ENCODE data around the gene EPB41L4B.
"Not testable (repeated sequence)": the region's sequence is repeated elsewhere in the genome, so short reads cannot be mapped to it uniquely, and the experiment has no call there.

The EPB41L4B gene

DNA sequence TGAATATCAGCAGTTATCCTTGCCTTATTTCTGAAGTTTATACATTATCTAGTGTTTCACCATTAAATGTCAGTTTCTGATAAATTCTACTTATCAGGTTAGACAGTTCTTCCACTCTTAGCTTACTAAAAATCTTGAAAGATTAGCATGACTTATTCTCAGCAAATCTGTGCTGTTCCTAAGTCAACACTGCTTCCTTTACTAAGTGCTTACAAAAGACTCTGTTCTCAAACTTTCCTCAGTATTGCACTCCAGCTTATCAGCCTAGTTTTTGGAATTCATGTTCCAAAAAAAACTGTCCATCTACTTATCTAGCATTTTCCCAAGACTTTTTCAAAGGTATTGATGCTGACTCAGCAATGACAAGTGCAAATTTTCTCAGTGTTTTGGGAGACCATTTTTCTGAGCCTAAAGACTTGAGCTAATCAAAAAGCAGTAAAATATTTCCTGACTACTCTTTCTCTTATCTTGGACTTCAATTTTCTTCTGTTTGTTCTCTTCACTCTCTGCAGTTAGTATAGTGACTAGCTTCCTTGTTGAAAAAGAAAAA is 92.7 kb downstream of the EPB41L4B start:
- Histone ChIP-seq H3K27ac (no peak overlapping the region), H3K4me3 (no peak overlapping the region)
- DNase-seq (ENCODE audit: low spot score) = no peak
- no peak for TF ChIP-seq CTCF (IDR thresholded peaks at IDR 0.05)

- Histone ChIP-seq H3K4me3 (no peak overlapping the region), H3K27ac (no peak overlapping the region)
- DNase-seq (ENCODE audit: low spot score) = no peak
- TF ChIP-seq CTCF (IDR thresholded peaks at IDR 0.05) = no peak
These were observed 95.2 kb downstream of the EPB41L4B start for GRCh38 chr9:109225629-109226028.

DNA sequence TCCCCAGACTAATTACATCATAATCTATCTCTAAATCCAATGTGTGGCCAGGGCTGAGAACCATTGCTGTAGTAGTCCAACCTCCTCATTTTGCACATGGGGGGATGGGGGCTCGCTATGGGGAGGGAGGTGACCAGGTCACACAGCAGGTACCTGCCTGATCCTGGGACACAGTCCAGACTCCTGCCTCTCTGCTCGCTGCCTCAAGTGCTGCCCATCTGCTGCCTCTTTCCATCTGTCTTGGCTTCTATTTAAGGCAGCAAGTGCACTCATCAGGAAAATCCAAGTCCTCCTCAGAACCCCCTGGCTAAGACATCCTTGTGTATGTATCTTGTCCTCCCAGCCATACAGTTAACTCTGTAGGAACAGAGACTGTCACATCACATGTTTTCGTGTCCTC is 96.1 kb downstream of the EPB41L4B start:
- TF ChIP-seq CTCF (IDR thresholded peaks at IDR 0.05) = no peak
- DNase-seq (ENCODE audit: low spot score) = no peak
- H3K27ac ChIP-seq = no peak overlapping the region
- H3K4me3 ChIP-seq = no peak overlapping the region

DNA sequence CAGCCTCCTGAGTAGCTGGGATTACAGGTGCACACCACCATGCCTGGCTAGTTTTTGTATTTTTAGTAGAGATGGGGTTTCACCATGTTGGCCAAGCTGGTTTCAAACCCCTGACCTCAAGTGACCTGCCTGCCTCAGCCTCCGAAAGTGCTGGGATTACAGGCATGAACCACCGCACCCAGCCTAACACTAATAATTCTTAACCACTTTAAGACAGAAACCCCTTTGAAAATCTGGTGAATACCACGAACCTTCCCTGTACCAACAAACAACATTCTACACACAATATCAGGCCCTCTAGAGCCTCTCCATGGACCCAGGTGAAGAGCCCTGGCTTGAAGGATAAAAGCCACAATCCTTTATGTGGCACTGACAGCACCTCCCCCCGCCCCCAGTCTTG is 102.6 kb downstream of the EPB41L4B start:
- not testable (repeated sequence) for H3K4me3 ChIP-seq; DNase-seq (ENCODE audit: low spot score); H3K27ac ChIP-seq

DNA sequence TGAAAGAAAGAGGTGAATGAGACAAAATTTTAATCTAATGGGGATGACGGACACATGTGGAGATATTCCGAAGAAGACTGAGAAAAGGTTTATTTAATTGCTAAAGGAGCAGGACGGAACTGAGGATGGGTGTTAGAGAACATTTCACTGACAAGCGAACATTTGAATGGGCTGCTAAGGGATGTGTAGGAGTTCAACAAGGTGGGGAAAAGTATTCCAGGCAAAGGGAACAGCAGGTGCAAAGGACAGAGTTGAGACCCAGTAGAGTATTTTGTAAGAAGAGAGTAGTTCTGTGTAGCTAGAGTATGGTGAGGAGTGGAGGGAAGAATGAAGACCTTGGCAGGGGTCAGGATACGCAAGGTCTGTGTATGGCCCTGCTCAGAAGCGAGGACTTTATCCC is 106.4 kb downstream of the EPB41L4B start:
- no peak for TF ChIP-seq CTCF (IDR thresholded peaks at IDR 0.05)
- no peak overlapping the region for H3K4me3 ChIP-seq
- no peak overlapping the region for H3K27ac ChIP-seq
- no peak for DNase-seq (ENCODE audit: low spot score)

DNA sequence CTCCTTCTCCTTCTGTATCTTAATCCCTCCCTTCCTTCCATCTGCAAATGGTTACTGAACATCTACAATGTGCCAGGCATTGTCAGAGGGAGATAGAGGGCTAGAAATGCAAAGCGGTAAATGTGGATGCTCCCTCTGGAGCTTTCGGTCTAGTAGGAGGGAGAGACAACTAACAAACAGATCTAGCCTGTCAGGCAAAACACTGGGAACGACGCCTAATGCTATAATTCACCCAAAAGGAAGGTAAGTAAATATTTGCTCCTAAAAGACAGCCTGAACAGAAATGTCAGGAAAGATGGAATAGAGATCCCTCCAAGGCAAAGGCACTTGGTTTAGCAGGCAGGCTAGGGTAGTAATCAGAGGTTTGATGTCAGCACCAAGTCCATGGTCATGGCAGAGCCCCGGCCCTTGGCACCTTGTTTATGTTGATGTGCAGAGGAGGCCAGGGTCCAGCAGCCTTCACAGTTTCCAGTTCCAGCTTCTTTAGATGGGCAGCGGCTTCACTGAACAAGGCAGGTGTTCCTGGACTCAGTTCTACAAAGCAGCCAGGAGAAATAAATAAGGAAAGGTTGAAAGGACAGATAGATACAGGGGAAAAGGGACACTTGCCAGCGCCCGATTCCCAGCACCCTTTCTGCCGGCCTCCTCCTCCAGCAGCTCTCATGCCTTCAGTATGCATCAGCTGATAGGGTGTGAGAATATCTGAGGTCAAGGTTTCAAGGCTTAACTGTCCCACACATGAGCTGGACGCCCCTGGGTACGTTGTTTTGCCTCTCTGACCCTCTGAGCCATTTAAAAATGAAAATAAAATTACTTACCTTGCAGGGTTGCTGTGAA is 107.4 kb downstream of the EPB41L4B start:
- Histone ChIP-seq H3K4me3 (no peak overlapping the region), H3K27ac (no peak overlapping the region)
- no peak for TF ChIP-seq CTCF (IDR thresholded peaks at IDR 0.05)
- no peak for DNase-seq (ENCODE audit: low spot score)

DNA sequence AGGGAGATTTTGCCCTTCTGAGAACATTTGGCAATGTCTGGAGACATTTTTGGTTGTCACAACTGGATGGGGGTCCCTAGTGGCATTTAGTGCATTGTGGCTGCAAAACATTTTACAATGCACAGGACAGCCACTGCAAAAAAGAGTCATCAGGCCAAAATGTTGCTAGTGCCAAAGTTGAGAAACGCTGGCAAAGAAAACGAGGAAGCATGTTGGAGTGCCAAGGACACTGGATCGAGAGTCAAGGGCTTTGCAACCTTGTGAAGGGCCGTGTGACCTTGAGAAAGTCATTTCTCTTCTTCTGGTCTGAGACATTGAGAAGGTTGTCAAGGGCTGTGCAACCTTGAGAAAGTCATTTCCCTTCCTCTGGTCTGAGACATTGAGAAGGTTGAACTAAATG is 108.1 kb downstream of the EPB41L4B start:
- no peak for TF ChIP-seq CTCF (IDR thresholded peaks at IDR 0.05)
- no peak for DNase-seq (ENCODE audit: low spot score)
- H3K27ac ChIP-seq = no peak overlapping the region
- H3K4me3 ChIP-seq = no peak overlapping the region
